Stimulated activated CD8-positive, alpha-beta memory T cell treated with anti-CD3 and anti-CD28 coated beads, Interleukin-2, amount 100 ng/mL, for 1 hour (primary cell): ENCODE measurements around the gene RPL14.
"Not testable (repeated sequence)": the region's sequence is repeated elsewhere in the genome, so short reads cannot be mapped to it uniquely, and the experiment has no call there.

Source experiments
- DNase-seq, 2 donors: peaks; one replicate each; pipeline ENCODE4 v3.0.0-alpha.2; 2020; ENCODE audit warnings: low read depth in 2 of 2

The RPL14 gene

GRCh38 chr3:40462838-40463237 is 5.7 kb downstream of the RPL14 start:
- not testable (repeated sequence) for DNase-seq

DNA sequence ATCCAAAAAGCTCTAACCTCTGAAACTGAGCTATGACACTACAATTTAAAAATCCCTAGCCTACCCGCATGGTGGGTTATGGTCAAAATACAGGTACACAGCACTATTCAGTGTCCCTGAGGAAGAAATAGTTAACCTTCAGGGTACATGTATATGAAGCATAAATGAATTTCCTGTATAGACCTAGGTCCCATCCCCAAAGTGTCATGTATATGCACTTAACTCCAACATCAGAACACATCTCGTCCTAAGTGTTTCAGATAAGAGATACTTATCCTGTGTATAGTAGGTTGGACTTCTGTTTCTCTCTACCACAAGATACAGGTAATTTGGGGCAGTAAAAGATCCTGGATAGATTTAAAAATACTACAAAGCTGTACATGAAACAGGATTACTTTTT is 6.4 kb downstream of the RPL14 start:
- DNase-seq, result no peak

- DNase-seq, result no peak
Observed at GRCh38 chr3:40464339-40465110, 7.4 kb downstream of the RPL14 start.

DNA sequence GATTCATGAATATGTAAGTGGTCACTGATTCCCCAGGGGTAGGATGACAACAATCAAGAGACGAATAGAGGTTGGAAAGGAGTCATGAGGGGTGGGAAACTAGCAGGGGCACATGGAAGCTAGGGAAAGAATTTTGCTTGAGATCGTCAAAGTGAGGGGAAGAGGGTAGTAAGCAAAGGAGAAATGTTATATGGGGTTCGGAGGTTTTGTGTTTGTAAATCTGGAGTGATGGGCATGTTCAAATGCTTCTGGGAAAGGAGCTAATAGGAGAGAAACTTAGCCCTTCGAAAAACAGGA is 7.9 kb downstream of the RPL14 start:
- DNase-seq, result no peak

GRCh38 chr3:40465456-40465855 is 8.3 kb downstream of the RPL14 start:
- DNase-seq, result no peak

DNA sequence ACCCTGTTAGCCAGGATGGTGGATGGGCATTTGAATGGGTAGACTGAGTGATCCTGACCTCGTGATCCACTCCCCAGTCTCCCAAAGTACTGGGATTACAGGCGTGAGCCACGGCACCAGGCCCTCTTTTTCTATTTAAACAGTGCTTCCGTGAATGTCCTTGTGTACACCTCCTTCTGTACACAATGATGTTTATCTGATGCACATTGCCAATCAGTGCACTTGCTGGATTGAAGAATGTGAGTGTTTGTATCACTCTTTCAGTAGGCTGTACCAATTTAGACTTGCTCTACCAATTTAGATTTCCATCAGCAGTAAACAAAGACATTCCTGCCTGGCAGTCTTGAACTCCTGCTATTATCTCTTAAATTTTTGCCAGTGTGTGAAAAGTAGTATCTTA is 10.9 kb downstream of the RPL14 start:
- DNase-seq, result no peak

GRCh38 chr3:40470701-40471100 is 13.6 kb downstream of the RPL14 start:
- no peak for DNase-seq

DNA sequence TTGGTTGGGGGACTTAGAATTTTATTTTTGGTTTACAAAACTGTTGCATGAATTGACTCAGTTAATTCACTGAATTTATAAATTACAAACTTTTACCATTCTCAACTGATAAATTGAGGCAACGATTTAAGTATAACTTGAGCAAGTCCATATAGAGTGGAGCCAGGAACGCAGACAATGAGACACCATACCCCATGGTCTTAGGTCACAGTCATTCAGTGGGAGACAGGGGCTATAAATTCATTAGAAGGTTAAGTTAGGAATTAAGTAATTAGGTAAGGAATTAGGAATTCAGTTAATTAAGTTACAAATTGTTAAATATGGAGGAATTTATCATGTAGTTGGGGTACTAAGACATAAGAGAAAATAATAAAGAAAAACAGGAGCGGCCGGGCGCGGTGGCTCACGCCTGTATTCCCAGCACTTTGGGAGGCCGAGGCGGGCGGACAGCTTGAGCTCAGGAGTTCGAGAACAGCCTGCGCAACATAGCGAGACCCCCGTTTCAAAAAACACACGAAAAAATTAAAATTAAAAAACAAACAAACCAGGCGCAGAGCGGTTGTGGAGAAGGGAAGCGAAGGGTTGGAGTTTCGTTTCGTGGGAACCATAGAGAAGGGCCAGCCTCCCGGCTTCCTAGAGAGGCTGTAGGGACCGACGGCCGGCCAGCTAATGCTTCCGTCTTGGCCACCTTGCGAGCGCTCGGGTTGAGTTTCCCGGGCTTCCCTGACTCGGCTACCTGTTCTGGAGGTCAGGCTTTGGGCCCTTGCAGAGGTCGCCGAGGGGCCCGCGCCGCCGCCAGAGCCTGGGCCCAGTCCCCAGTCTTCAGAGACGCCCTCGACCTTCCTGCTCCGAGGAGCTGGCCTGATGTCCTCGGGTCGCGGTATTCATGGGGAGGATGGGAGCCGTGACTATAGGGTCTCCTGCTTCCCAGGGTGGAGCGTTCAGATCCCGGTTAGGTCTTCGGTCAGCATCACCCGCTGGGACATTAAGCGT is 19.6 kb downstream of the RPL14 start, which contains the start of gene ZNF619:
TSS of gene ZNF619 (plus strand) at position 645 of the 993 bp plus-strand sequence. CDS start 858 bp downstream, outside the sequence.
- DNase-seq, result peak; percentile 31 to 35

- DNase-seq, result no peak
Observed at GRCh38 chr3:40477666-40478065, 20.5 kb downstream of the RPL14 start.

- DNase-seq, result no peak
Observed at GRCh38 chr3:40487172-40487571, 30.0 kb downstream of the RPL14 start.

DNA sequence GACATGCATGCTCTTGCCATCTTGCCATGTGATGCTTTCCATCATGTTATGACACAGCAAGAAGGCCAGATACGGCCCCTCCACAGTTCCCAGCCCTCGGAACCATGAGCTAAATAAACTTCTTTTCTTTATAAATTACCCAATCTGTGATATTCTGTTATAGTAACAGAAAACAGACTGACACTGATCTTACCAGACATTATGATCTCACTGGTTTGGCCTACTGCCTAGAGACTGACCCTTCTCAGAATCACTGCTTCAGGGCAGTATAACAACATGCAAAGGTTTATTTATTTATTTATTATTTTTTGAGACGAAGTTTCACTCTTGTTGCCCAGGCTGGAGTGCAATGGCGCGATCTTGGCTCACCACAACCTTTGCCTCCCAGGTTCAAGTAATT is 33.8 kb downstream of the RPL14 start:
- no peak for DNase-seq

- DNase-seq, result no peak
Observed at GRCh38 chr3:40494698-40495097, 37.6 kb downstream of the RPL14 start.

DNA sequence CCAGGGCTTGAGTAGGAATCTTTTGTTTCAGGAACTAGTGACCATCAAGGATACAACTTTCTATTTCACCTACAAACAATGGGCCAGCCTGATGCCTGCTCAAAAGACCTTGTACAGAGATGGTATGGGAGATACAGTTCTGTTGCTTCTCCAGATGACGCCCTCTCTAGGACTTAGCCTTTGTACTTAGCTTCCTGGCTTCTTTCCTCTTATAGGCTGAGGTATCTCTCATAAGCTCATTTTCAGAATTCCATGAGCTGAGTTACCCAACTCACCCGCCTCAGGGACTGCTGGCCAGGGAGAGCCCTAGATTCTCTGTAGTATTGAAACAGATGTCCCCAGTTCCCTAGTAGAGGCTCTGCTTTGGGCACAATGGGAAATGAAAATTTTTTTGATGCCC is 40.1 kb downstream of the RPL14 start:
- no peak for DNase-seq

GRCh38 chr3:40499952-40500351 is 42.8 kb downstream of the RPL14 start:
- no peak for DNase-seq

DNA sequence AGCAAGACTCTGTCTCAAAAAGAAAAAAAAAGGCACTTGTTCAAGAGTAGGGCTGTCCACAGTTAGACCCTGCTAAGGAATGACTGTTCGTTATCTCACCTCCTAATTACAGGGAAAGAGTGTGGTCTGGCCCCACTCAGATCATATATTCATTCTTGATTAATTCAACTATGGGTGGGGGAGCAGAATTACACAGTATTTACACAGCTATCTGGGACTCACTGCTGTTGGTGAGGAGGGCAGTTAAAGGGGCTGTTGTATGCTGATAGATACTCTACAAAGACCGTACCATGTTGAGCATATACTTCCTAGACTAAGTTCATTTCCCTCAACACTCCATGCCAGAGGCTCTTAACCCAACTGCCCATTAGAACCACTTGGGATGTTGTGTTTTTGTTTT is 44.9 kb downstream of the RPL14 start:
- no peak for DNase-seq

DNA sequence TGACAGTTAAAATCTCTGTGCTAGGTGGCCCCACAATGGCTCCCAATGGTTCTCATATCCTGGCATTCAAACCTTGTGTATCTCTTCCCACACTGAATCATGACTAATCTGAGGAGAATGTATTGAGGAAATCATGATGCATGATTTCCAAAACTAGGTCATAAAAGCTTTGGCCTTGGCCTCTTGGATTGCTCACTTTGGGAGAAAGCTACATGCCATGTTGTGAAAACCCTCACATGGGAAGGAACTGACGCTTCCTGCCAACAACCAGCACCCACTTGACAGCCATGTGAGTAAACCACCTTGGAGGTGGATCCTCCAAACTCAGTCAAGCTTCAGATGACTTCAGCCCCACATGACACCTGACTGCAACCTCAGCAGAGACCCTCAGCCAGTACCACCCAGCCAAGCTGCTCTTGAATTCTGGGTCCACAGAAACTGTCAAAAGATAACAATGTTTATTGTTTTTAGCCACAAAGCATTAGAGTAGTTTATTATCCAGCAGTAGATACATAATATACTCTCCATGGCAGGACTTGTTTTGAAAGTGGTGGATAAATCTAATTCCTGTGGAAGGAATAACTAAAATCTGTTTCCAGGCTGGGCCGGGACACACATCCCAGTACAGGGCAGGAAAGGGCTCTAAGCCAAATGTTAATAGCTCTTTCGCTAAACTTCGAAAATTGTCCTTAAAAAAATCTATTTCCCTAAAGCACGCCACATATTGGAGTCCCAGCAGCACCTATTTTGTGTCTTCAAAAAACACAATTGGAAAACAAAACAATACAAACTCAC is 47.7 kb downstream of the RPL14 start:
- no peak for DNase-seq

DNA sequence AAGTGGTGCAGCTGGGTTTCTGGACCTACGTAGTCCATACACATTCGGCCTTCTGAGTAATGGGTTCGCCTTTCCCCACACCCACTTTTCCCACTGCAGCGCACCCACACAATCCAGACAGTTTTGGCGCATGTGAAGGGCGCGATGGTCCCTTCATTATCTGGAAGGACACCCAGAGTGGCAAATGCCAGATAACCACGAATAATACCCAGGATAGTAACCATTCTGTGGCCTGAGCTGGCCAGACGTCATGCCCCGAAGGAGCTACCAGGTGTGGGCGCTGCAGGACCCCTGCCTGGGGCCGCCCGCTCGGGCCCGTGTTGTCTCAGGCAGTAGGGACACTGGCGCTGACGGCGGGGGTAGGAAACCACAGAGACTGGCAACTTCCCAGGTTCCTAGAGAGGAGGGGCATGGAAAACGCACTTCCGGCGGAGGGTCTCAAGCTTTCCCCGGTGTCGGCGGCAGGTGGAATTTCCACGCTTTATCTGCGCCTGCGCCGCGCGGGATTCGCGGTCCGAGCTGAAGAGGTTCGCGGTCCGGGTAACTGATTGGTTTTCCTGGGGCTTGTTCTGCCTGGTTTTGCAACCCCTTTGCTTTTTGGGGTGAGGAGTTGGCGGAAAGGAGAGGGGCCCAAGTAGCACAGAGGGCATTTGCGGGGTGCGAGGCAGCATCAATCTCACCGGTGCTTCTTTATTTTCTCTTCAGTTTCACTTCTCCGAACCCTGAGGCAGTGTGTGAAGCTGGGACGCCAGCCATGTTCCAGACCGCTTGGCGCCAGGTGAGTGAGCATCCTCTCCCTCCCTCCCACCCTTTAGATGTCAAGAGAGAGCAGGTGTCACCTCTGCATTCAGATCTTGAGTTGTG is 48.7 kb downstream of the RPL14 start, which contains the start of gene ZNF620:
TSS of gene ZNF620 (plus strand) at position 441 of the 864 bp plus-strand sequence. CDS start at position 755, 314 bp downstream.
- peak; percentile 26 to 28 for DNase-seq

GRCh38 chr3:40511031-40511718 is 54.0 kb downstream of the RPL14 start:
- no peak for DNase-seq

DNA sequence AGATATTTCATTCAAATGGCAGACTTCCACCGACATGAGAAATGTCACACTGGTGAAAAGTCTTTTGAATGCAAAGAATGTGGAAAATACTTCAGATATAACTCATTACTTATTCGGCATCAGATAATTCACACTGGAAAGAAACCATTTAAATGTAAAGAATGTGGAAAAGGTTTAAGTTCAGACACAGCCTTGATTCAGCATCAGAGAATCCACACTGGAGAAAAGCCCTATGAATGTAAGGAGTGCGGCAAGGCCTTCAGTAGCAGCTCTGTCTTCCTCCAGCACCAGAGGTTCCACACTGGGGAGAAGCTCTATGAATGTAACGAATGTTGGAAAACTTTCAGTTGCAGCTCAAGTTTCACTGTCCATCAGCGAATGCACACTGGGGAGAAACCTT is 59.1 kb downstream of the RPL14 start:
- DNase-seq, result no peak

GRCh38 chr3:40518067-40518466 is 60.9 kb downstream of the RPL14 start:
- no peak for DNase-seq
